Body of pancreas (tissue), 4 donors: ENCODE measurements around the gene TARM1.

ENCODE experiments used
- POLR2A ChIP-seq, 3 donors: fragments of 450-650 bp; IDR thresholded peaks; one replicate each; pipeline ENCODE4 v1.6.1; 2016; ENCODE audit warnings: antibody characterized with exemption in 3 of 3, mild to moderate bottlenecking in 2 of 3
- TF ChIP-seq, protein P1 (sequence below), 7 experiments: fragments of 450-650 bp in 4 of 7; fragments of 200-600 bp in 3 of 7; sonication (generic) in 3 of 7; IDR thresholded peaks; one replicate each; pipeline ENCODE4 v1.5.1; 2016 to 2019; ENCODE audit warnings: antibody characterized with exemption in 7 of 7

DNA sequence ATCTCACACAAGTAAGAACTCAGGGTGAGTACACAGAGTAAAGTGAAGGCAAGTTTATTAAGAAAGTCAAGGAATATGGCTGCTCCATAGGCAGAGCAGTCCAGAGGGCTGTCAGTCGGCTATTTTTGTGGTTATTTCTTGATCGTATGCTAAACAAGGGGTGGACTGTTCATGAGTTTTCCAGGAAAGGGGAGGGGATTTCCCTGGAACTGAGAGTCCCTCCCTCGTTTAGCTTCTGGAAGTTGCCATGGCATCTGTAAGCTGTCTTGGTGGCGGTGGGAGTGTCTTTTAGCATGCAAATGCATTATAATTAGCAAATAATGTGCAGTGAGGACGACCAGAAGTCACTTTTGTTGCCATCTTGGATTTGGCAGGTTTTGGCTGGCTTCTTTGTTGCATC lies 11.7 kb downstream of the TARM1 start:
- TF ChIP-seq, protein P1, sequence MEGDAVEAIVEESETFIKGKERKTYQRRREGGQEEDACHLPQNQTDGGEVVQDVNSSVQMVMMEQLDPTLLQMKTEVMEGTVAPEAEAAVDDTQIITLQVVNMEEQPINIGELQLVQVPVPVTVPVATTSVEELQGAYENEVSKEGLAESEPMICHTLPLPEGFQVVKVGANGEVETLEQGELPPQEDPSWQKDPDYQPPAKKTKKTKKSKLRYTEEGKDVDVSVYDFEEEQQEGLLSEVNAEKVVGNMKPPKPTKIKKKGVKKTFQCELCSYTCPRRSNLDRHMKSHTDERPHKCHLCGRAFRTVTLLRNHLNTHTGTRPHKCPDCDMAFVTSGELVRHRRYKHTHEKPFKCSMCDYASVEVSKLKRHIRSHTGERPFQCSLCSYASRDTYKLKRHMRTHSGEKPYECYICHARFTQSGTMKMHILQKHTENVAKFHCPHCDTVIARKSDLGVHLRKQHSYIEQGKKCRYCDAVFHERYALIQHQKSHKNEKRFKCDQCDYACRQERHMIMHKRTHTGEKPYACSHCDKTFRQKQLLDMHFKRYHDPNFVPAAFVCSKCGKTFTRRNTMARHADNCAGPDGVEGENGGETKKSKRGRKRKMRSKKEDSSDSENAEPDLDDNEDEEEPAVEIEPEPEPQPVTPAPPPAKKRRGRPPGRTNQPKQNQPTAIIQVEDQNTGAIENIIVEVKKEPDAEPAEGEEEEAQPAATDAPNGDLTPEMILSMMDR (IDR thresholded peaks at IDR 0.05) = no peak
- TF ChIP-seq POLR2A (IDR thresholded peaks at IDR 0.05) = no peak
